ENCODE results near the gene AP1S1. TPM values are rescaled to one million over a fixed set of nuclear protein-coding genes. Genes with fewer than 3 reads are reported as not detected.
A peak's percentile ranks its signal among the peaks of the same experiment; 100 is the strongest.

AP1S1 gene
- total and polyA plus RNA-seq, 2 of the 13 experiments (the other 11 are each of a cell fraction or from before 2014, with no cell fraction given) = 57.5 to 68.1 TPM

DNA sequence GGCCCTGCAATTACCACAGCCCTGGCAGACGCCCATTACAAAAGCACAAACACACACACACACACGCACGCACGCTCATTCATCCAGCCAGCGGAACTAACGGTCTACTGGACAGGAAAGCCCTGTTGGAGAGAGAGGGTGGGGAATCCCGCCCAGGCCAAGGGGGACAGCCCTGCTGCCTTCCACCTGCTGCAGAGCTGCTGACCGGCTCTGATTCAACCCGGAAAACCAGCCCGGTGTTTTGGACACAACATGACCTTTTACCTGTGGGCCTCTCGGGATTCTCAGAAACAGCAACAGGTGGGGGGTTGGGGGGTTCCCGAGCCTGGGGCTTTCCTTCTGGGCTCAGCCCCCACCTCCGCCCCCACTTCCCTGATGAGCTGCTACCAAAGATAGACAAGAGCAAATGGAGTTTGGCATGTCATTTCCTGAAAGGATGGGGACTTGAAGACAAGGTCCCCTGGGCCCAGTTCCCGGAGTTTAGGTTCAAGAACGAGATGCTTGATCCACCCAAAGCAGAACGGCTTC is 45.9 kb upstream of the AP1S1 start (continued):
- TF ChIP-seq SOX13 (IDR thresholded peaks at IDR 0.05) (peak; percentile 28; the same call in 1 of the 2 replicates), SOX13 (CRISPR knock-in tag; conservative IDR thresholded peaks at IDR 0.05 in 1 of 2, IDR thresholded peaks at IDR 0.05 in 1 of 2) (peak in 1 of 2 experiments; percentile 14; a peak in 1 of 4 replicates), KLF6 (CRISPR knock-in tag; IDR thresholded peaks at IDR 0.05) (no peak), POGZ (CRISPR knock-in tag; IDR thresholded peaks at IDR 0.05) (peak; percentile 56), ZNF143 (CRISPR knock-in tag; IDR thresholded peaks at IDR 0.05) (no peak), ZSCAN21 (CRISPR knock-in tag; IDR thresholded peaks at IDR 0.05; ENCODE audit: borderline replicate concordance) (no peak; the same call in 1 of the 2 replicates), SUZ12 (IDR thresholded peaks at IDR 0.05; ENCODE audit: low read depth, low read length) (no peak), GABPB1 (CRISPR knock-in tag; IDR thresholded peaks at IDR 0.05) (0 out of 2 replicates have a peak, but pooled peaks have one; percentile 11), ELF1 (CRISPR knock-in tag; IDR thresholded peaks at IDR 0.05) (peak; percentile 63), BCL6 (CRISPR knock-in tag; IDR thresholded peaks at IDR 0.05) (peak; percentile 29), ZNF230 (CRISPR knock-in tag; IDR thresholded peaks at IDR 0.05) (0 out of 2 replicates have a peak, but pooled peaks have one; percentile 46), ZNF552 (CRISPR knock-in tag; IDR thresholded peaks at IDR 0.05; ENCODE audit: borderline replicate concordance) (no peak), POLR2AphosphoS5 (IDR thresholded peaks at IDR 0.05; ENCODE audit: low read depth, low read length) (no peak), ZNF577 (CRISPR knock-in tag; IDR thresholded peaks at IDR 0.05; ENCODE audit: borderline replicate concordance, low read depth) (no peak), ZNF510 (CRISPR knock-in tag; IDR thresholded peaks at IDR 0.05; ENCODE audit: low read depth) (0 out of 2 replicates have a peak, but pooled peaks have one; percentile 35), WIZ (CRISPR knock-in tag; IDR thresholded peaks at IDR 0.05) (no peak), SNAPC2 (CRISPR knock-in tag; IDR thresholded peaks at IDR 0.05) (no peak), RARA (CRISPR knock-in tag; IDR thresholded peaks at IDR 0.05) (peak; percentile 88), ZNF382 (CRISPR knock-in tag; IDR thresholded peaks at IDR 0.05; ENCODE audit: borderline replicate concordance) (no peak), ZFP82 (CRISPR knock-in tag; IDR thresholded peaks at IDR 0.05; ENCODE audit: borderline replicate concordance) (0 out of 2 replicates have a peak, but pooled peaks have one; percentile 7)
- TF ChIP-seq, protein P1, sequence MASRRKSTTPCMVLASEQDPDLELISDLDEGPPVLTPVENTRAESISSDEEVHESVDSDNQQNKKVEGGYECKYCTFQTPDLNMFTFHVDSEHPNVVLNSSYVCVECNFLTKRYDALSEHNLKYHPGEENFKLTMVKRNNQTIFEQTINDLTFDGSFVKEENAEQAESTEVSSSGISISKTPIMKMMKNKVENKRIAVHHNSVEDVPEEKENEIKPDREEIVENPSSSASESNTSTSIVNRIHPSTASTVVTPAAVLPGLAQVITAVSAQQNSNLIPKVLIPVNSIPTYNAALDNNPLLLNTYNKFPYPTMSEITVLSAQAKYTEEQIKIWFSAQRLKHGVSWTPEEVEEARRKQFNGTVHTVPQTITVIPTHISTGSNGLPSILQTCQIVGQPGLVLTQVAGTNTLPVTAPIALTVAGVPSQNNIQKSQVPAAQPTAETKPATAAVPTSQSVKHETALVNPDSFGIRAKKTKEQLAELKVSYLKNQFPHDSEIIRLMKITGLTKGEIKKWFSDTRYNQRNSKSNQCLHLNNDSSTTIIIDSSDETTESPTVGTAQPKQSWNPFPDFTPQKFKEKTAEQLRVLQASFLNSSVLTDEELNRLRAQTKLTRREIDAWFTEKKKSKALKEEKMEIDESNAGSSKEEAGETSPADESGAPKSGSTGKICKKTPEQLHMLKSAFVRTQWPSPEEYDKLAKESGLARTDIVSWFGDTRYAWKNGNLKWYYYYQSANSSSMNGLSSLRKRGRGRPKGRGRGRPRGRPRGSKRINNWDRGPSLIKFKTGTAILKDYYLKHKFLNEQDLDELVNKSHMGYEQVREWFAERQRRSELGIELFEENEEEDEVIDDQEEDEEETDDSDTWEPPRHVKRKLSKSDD (CRISPR knock-in tag; IDR thresholded peaks at IDR 0.05; ENCODE audit: low read depth) = no peak
- TF ChIP-seq, protein P2, sequence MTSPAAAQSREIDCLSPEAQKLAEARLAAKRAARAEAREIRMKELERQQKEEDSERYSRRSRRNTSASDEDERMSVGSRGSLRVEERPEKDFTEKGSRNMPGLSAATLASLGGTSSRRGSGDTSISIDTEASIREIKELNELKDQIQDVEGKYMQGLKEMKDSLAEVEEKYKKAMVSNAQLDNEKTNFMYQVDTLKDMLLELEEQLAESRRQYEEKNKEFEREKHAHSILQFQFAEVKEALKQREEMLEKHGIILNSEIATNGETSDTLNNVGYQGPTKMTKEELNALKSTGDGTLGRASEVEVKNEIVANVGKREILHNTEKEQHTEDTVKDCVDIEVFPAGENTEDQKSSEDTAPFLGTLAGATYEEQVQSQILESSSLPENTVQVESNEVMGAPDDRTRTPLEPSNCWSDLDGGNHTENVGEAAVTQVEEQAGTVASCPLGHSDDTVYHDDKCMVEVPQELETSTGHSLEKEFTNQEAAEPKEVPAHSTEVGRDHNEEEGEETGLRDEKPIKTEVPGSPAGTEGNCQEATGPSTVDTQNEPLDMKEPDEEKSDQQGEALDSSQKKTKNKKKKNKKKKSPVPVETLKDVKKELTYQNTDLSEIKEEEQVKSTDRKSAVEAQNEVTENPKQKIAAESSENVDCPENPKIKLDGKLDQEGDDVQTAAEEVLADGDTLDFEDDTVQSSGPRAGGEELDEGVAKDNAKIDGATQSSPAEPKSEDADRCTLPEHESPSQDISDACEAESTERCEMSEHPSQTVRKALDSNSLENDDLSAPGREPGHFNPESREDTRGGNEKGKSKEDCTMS (CRISPR knock-in tag; conservative IDR thresholded peaks at IDR 0.05) = no peak
- TF ChIP-seq, protein P3, sequence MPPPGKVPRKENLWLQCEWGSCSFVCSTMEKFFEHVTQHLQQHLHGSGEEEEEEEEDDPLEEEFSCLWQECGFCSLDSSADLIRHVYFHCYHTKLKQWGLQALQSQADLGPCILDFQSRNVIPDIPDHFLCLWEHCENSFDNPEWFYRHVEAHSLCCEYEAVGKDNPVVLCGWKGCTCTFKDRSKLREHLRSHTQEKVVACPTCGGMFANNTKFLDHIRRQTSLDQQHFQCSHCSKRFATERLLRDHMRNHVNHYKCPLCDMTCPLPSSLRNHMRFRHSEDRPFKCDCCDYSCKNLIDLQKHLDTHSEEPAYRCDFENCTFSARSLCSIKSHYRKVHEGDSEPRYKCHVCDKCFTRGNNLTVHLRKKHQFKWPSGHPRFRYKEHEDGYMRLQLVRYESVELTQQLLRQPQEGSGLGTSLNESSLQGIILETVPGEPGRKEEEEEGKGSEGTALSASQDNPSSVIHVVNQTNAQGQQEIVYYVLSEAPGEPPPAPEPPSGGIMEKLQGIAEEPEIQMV (CRISPR knock-in tag; IDR thresholded peaks at IDR 0.05; ENCODE audit: low read depth) = no peak; the same call in 1 of the 2 replicates
- TF ChIP-seq, protein P4, sequence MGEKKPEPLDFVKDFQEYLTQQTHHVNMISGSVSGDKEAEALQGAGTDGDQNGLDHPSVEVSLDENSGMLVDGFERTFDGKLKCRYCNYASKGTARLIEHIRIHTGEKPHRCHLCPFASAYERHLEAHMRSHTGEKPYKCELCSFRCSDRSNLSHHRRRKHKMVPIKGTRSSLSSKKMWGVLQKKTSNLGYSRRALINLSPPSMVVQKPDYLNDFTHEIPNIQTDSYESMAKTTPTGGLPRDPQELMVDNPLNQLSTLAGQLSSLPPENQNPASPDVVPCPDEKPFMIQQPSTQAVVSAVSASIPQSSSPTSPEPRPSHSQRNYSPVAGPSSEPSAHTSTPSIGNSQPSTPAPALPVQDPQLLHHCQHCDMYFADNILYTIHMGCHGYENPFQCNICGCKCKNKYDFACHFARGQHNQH (CRISPR knock-in tag; IDR thresholded peaks at IDR 0.05) = no peak

Data from HepG2 (cell line).